ENCODE results near the gene SLC13A2. TPM values are rescaled to one million over a fixed set of nuclear protein-coding genes. Genes with fewer than 3 reads are reported as not detected.

SLC13A2 gene
- total and polyA plus RNA-seq, 2 of the 4 experiments (the other 2 are of a cell fraction) = not detected

DNA sequence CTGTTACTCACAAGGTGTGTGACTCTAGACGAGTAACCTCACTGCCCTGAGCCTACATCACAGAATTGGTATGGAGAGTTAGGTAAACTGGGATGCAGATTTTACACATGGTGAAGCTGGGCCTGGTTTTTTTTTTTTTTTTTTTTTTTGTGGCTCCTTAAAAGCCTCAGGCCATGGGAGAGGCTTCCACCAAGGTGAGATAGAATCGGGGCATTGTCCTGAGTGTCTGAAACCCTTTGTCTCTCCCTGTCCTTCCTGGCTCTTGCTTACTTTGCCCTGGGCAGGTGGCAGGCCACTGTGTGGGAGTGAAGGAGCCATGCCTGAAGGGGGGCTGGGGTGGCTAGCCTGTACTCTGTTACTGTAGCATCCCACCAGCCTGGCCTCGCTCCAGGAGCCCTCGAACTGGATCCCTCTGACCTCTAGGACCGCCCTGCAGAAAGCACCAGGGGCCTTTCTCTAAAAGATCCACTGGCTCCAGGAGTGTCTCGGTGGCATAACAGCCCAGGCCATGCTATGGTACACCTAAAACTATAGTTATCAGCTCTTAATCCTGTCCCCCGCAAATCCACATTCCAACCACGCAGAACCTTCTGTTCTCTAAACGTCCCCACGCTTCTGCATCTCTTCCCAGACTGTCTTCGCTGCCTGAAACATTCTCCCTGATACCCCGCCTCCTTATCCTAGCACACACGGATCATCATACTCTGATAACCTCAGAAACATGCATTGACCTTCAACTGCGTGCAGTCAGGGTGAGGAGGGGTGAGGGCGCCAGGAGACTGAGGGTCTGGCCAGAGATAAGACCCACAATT is 1.7 kb upstream of the SLC13A2 start:
- CTCF ChIA-PET = no interaction called here
- H3K14ac ChIP-seq (replicated peaks; ENCODE audit: low read depth, low read length) = no peak overlapping the region

More for the DNA sequence above, 1.7 kb upstream of the SLC13A2 start:
- no peak overlapping the region for H3K4me2 ChIP-seq (ENCODE audit: low read depth, low read length)
- H3K9me1 ChIP-seq (ENCODE audit: insufficient read depth, low read length) = no peaks in the 10 kb centered on the region
- H2AK9ac ChIP-seq (replicated peaks; ENCODE audit: low read depth, low read length, poor library complexity) = no peak overlapping the region
- no peak overlapping the region for H2BK20ac ChIP-seq (ENCODE audit: low read depth, low read length)
- H3K9me3 ChIP-seq (ENCODE audit: control insufficient read depth, insufficient read depth, low read length) = no peaks in the 10 kb centered on the region
- POLR2A ChIA-PET (ENCODE audit: unreplicated experiment) = interaction anchor here (0.6 kb wide), 2 partner anchors 9 to 12 kb away, joined by 3 to 4 read pairs; no protein-coding TSS in a partner anchor
- no peak overlapping the region for H2BK5ac ChIP-seq (ENCODE audit: low read depth, low read length, poor library complexity, severe bottlenecking)
- DNase-seq (no peak), ATAC-seq (ENCODE audit: low read depth) (no peak)
- intact Hi-C loops (cut with micrococcal nuclease) (no loop called here), dilution Hi-C loops (cut with HindIII; ENCODE audit: low sequenced_read_pairs, unreplicated experiment) (no loop called here), in situ Hi-C loops (cut with MboI; ENCODE audit: low sequenced_read_pairs) (no loop called here)
- no peak overlapping the region for H2AFZ ChIP-seq (replicated peaks; ENCODE audit: low read length, poor library complexity)
- no peak overlapping the region for H4K5ac ChIP-seq (ENCODE audit: low read depth, low read length)
- no peak overlapping the region for H2BK15ac ChIP-seq (ENCODE audit: low read depth, low read length)
- H4K8ac ChIP-seq (ENCODE audit: low read depth in 2 of 2, low read length in 2 of 2) = no peak overlapping the region
- no peaks in the 10 kb centered on the region for H3K36me3 ChIP-seq (ENCODE audit: control insufficient read depth, insufficient read depth, low read length)
- 25% methylated on average over 5 of the region's 15 CpGs; no CpG with 5 or more reads in 1 of the 2 experiments for WGBS, 2 experiments (ENCODE audit: extremely low coverage in 2 of 2, insufficient read length in 1 of 2)
- no peak overlapping the region for H3K18ac ChIP-seq (ENCODE audit: low read depth, low read length)
- H3K4me1 ChIP-seq (ENCODE audit: control insufficient read depth, insufficient read depth, low read length) = peaks cover 1% of the 10 kb centered on the region; the same call in 1 of the 2 replicates
- no peak overlapping the region for H4K91ac ChIP-seq (ENCODE audit: insufficient read depth, low read depth, low read length)
- no peak overlapping the region for H2AK5ac ChIP-seq (ENCODE audit: low read depth, low read length)
- H3K56ac ChIP-seq (ENCODE audit: extremely low read depth, insufficient read depth, low read length) = no peak overlapping the region
- H2BK120ac ChIP-seq (ENCODE audit: low read depth, low read length) = no peak overlapping the region
- H3K4me3 ChIP-seq (ENCODE audit: insufficient read depth, low read depth, low read length) = no peak overlapping the region
- H3K23ac ChIP-seq (ENCODE audit: low read depth, low read length) = no peak overlapping the region
- no peaks in the 10 kb centered on the region for H4K20me1 ChIP-seq (ENCODE audit: insufficient read depth, low read length)
- TF ChIP-seq, protein P1, sequence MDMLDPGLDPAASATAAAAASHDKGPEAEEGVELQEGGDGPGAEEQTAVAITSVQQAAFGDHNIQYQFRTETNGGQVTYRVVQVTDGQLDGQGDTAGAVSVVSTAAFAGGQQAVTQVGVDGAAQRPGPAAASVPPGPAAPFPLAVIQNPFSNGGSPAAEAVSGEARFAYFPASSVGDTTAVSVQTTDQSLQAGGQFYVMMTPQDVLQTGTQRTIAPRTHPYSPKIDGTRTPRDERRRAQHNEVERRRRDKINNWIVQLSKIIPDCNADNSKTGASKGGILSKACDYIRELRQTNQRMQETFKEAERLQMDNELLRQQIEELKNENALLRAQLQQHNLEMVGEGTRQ (IDR thresholded peaks at IDR 0.05; ENCODE audit: low read depth, low read length) = no peak
- no peak for TF ChIP-seq FOS (IDR thresholded peaks at IDR 0.05; ENCODE audit: low read depth, low read length)
- TF ChIP-seq, protein P2, sequence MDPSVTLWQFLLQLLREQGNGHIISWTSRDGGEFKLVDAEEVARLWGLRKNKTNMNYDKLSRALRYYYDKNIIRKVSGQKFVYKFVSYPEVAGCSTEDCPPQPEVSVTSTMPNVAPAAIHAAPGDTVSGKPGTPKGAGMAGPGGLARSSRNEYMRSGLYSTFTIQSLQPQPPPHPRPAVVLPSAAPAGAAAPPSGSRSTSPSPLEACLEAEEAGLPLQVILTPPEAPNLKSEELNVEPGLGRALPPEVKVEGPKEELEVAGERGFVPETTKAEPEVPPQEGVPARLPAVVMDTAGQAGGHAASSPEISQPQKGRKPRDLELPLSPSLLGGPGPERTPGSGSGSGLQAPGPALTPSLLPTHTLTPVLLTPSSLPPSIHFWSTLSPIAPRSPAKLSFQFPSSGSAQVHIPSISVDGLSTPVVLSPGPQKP (IDR thresholded peaks at IDR 0.05; ENCODE audit: borderline replicate concordance, low read depth, low read length) = no peak
- no peak for TF ChIP-seq RCOR1 (IDR thresholded peaks at IDR 0.05; ENCODE audit: insufficient replicate concordance, low read length)
- no peak for TF ChIP-seq POLR2A (IDR thresholded peaks at IDR 0.05; ENCODE audit: low read depth, low read length)
- TF ChIP-seq MAFK (IDR thresholded peaks at IDR 0.05; ENCODE audit: low read depth, low read length) = no peak
- TF ChIP-seq CTCF (conservative IDR thresholded peaks at IDR 0.05; ENCODE audit: low read depth, low read length) = no peak
- TF ChIP-seq NFE2L2 (IDR thresholded peaks at IDR 0.05; ENCODE audit: low read depth, low read length) = no peak
- no peak for TF ChIP-seq CHD1 (IDR thresholded peaks at IDR 0.05; ENCODE audit: low read depth, low read length)
- no peak for TF ChIP-seq MAZ (IDR thresholded peaks at IDR 0.05; ENCODE audit: borderline replicate concordance, low read depth, low read length)
- no peak for TF ChIP-seq RFX5 (IDR thresholded peaks at IDR 0.05; ENCODE audit: low read depth, low read length)
- no peak for TF ChIP-seq BHLHE40 (IDR thresholded peaks at IDR 0.05; ENCODE audit: low read depth, low read length)
- TF ChIP-seq RAD21 (IDR thresholded peaks at IDR 0.05; ENCODE audit: low read length) = no peak
- no peak for TF ChIP-seq CEBPB (IDR thresholded peaks at IDR 0.05; ENCODE audit: low read depth, low read length)
- no peak for TF ChIP-seq MXI1 (IDR thresholded peaks at IDR 0.05; ENCODE audit: borderline replicate concordance, low read depth, low read length)
- no TSS peak for BruUV-seq (replicated peaks)
- H3K4ac ChIP-seq (ENCODE audit: low read depth, low read length) = no peak overlapping the region
- H3K9ac ChIP-seq (ENCODE audit: low read depth, low read length) = no peak overlapping the region
- H3K79me1 ChIP-seq (ENCODE audit: low read depth in 1 of 2, low read length in 2 of 2) = no peaks in the 10 kb centered on the region
- H3K27me3 ChIP-seq (ENCODE audit: control insufficient read depth, insufficient read depth, low read length) = peaks cover 56% of the 10 kb centered on the region
- no peak overlapping the region for H3K27ac ChIP-seq (ENCODE audit: insufficient read depth, low read length)
